Thoracic aorta (tissue), 2 donors: ENCODE measurements around the gene HOXD4. TPM values are rescaled to one million over a fixed set of nuclear protein-coding genes. Genes with fewer than 3 reads are reported as not detected.

Experiments
- ATAC-seq: fragments of 150-250 bp; one replicate; pipeline ENCODE4 v1.8.0; 2017; ENCODE audit warnings: low read depth; ENCODE audit not compliant: insufficient number of reproducible peaks, low FRiP score
- DNase-seq: peaks from one replicate; pipeline ENCODE4 v3.0.0-alpha.2; 2020; ENCODE audit warnings: low spot score
- H3K27ac ChIP-seq, 2 donors: fragments of 200-600 bp; sonication (generic); 1 replicate in 1 of 2; 2 replicates in 1 of 2; pipeline ENCODE4 v1.5.1; 2016; ENCODE audit warnings: mild to moderate bottlenecking in 2 of 2, moderate library complexity in 2 of 2
- H3K27me3 ChIP-seq: fragments of 200-600 bp; sonication (generic); replicated peaks from 2 replicates; pipeline ENCODE4 v1.6.0; 2016; ENCODE audit warnings: mild to moderate bottlenecking; ENCODE audit not compliant: insufficient read depth
- H3K36me3 ChIP-seq: fragments of 200-600 bp; sonication (generic); one replicate; pipeline ENCODE4 v1.5.1; 2016
- H3K4me1 ChIP-seq, 2 donors: fragments of 200-600 bp; sonication (generic); 1 replicate in 1 of 2; 2 replicates in 1 of 2; pipeline versions ENCODE4 v1.5.1 to v1.6.0; 2016; ENCODE audit warnings: low read depth in 2 of 2, mild to moderate bottlenecking in 1 of 2; ENCODE audit not compliant: control insufficient read depth in 1 of 2
- H3K4me3 ChIP-seq: fragments of 200-600 bp; sonication (generic); 2 replicates; pipeline ENCODE4 v1.5.1; 2016; ENCODE audit warnings: mild to moderate bottlenecking
- H3K9me3 ChIP-seq: fragments of 200-600 bp; sonication (generic); 2 replicates; pipeline ENCODE4 v1.5.1; 2016
- CTCF ChIP-seq: fragments of 200-600 bp; sonication (generic); IDR thresholded peaks from one replicate; pipeline ENCODE4 v1.5.1; 2019; ENCODE audit warnings: antibody characterized with exemption
- total RNA-seq, 2 donors: library from RNA; depleted of rRNA; stranded (reverse); fragments of >200 nt; gene quantifications; one replicate each; pipeline versions ENCODE4 v1.1.0 to v1.2.3, GENCODE V29; 2016

The HOXD4 gene
- total RNA-seq, 2 donors from 2014 or later, result 4.8 to 9.3 TPM

- DNase-seq (no peak), ATAC-seq (no peak)
- Histone ChIP-seq H3K27ac (no peak overlapping the region), H3K27me3 (peaks cover 14% of the 10 kb centered on the region), H3K4me3 (peak overlapping the region; percentile 74), H3K4me1 (peaks cover 14 to 28% of the 10 kb centered on the region in 2 donors), H3K9me3 (no peaks in the 10 kb centered on the region), H3K36me3 (no peaks in the 10 kb centered on the region)
- TF ChIP-seq CTCF, result no peak
These were observed 37.7 kb downstream of the HOXD4 start for GRCh38 chr2:176188774-176189680.

- Histone ChIP-seq H3K36me3 (no peaks in the 10 kb centered on the region), H3K27ac (no peak overlapping the region), H3K4me1 (peaks cover 14 to 28% of the 10 kb centered on the region in 2 donors), H3K4me3 (peak overlapping the region; percentile 74), H3K9me3 (no peaks in the 10 kb centered on the region), H3K27me3 (peaks cover 14% of the 10 kb centered on the region)
- no peak for DNase-seq
- ATAC-seq, result no peak
- no peak for TF ChIP-seq CTCF
These were observed 38.6 kb downstream of the HOXD4 start for GRCh38 chr2:176189681-176190641.

- H3K27me3 ChIP-seq, result peaks cover 14% of the 10 kb centered on the region
- no peaks in the 10 kb centered on the region for H3K9me3 ChIP-seq
These were observed 41.0 kb downstream of the HOXD4 start for GRCh38 chr2:176192351-176192750.

GRCh38 chr2:176193048-176193447, 41.7 kb downstream of the HOXD4 start:
- Histone ChIP-seq H3K27ac (no peak overlapping the region), H3K4me3 (no peak overlapping the region), H3K27me3 (peaks cover 14% of the 10 kb centered on the region), H3K36me3 (no peaks in the 10 kb centered on the region), H3K4me1 (peaks cover 14 to 23% of the 10 kb centered on the region in 2 donors), H3K9me3 (no peaks in the 10 kb centered on the region)
- TF ChIP-seq CTCF, result no peak
- DNase-seq (no peak), ATAC-seq (no peak)

More at GRCh38 chr2:176192351-176192750, 41.0 kb downstream of the HOXD4 start:
- H3K4me3 ChIP-seq, result no peak overlapping the region
- no peak for DNase-seq
- no peak for TF ChIP-seq CTCF
- H3K27ac ChIP-seq, result no peak overlapping the region
- no peak for ATAC-seq
- peaks cover 14 to 28% of the 10 kb centered on the region in 2 donors for H3K4me1 ChIP-seq
- H3K36me3 ChIP-seq, result no peaks in the 10 kb centered on the region

GRCh38 chr2:176199902-176200301, 48.6 kb downstream of the HOXD4 start:
- no peak for DNase-seq
- TF ChIP-seq CTCF, result no peak
- Histone ChIP-seq H3K9me3 (no peaks in the 10 kb centered on the region), H3K27me3 (no peaks in the 10 kb centered on the region), H3K4me3 (no peak overlapping the region), H3K27ac (no peak overlapping the region), H3K4me1 (no peaks in the 10 kb centered on the region), H3K36me3 (no peaks in the 10 kb centered on the region)
- ATAC-seq, result no peak
